Astrocyte (in vitro differentiated cells and primary cell): Measurements from ENCODE around the gene TMA7. TPM values are rescaled to one million over a fixed set of nuclear protein-coding genes. Genes with fewer than 3 reads are reported as not detected.

Source experiments
- DNase-seq: peaks from one replicate; pipeline ENCODE4 v3.0.0-alpha.2; 2010; ENCODE audit warnings: low read depth
- FAIRE-seq: peaks from 2 replicates; lab custom pipeline; 2011; peaks lifted over from hg19 to GRCh38; lab: Jason Lieb, UNC
- H2AFZ ChIP-seq: 2 replicates; pipeline ENCODE4 v1.6.0; 2012; ENCODE audit warnings: low read depth, low read length, inconsistent platforms
- H3K27ac ChIP-seq: 2 replicates; pipeline ENCODE4 v1.5.1; 2011; ENCODE audit warnings: low read depth, low read length, inconsistent platforms
- H3K27me3 ChIP-seq: 2 replicates; pipeline ENCODE4 v1.6.0; 2011; ENCODE audit warnings: low read length, inconsistent platforms; ENCODE audit not compliant: insufficient read depth
- H3K36me3 ChIP-seq: 2 replicates; pipeline ENCODE4 v1.5.1; 2011; ENCODE audit warnings: low read length, inconsistent platforms; ENCODE audit not compliant: insufficient read depth
- H3K4me1 ChIP-seq: 2 replicates; pipeline ENCODE4 v1.5.1; 2011; ENCODE audit warnings: low read length, inconsistent platforms; ENCODE audit not compliant: insufficient read depth
- H3K4me2 ChIP-seq: 2 replicates; pipeline ENCODE4 v1.6.0; 2012; ENCODE audit warnings: low read length, inconsistent platforms
- H3K4me3 ChIP-seq: 2 replicates; pipeline ENCODE4 v1.5.1; 2011; ENCODE audit warnings: low read depth, mild to moderate bottlenecking, low read length, inconsistent platforms; ENCODE audit not compliant: insufficient read depth
- H3K79me2 ChIP-seq: 2 replicates; pipeline ENCODE4 v1.6.0; 2012; ENCODE audit warnings: mild to moderate bottlenecking, low read length, inconsistent platforms; ENCODE audit not compliant: insufficient read depth
- H3K9ac ChIP-seq: 2 replicates; pipeline ENCODE4 v1.6.0; 2012; ENCODE audit warnings: mild to moderate bottlenecking, low read length, inconsistent platforms
- H3K9me3 ChIP-seq: 2 replicates; pipeline ENCODE4 v1.5.1; 2012; ENCODE audit warnings: low read depth, mild to moderate bottlenecking, low read length, inconsistent platforms; ENCODE audit not compliant: insufficient read depth
- H4K20me1 ChIP-seq: 2 replicates; pipeline ENCODE4 v1.6.0; 2012; ENCODE audit warnings: low read length, inconsistent platforms; ENCODE audit not compliant: insufficient read depth
- H3K27ac Mint-ChIP-seq: one replicate; pipeline ENCODE4 v1.8.0; 2021; ENCODE audit warnings: mild to moderate bottlenecking, mixed read lengths; ENCODE audit not compliant: unreplicated experiment
- H3K27me3 Mint-ChIP-seq: one replicate; pipeline ENCODE4 v1.8.0; 2021; ENCODE audit warnings: low read depth, mixed read lengths; ENCODE audit not compliant: unreplicated experiment
- H3K36me3 Mint-ChIP-seq: one replicate; pipeline ENCODE4 v1.8.0; 2021; ENCODE audit warnings: low read depth, mixed read lengths; ENCODE audit not compliant: unreplicated experiment
- H3K4me1 Mint-ChIP-seq: one replicate; pipeline ENCODE4 v1.8.0; 2021; ENCODE audit warnings: low read depth, mixed read lengths; ENCODE audit not compliant: unreplicated experiment
- H3K4me3 Mint-ChIP-seq: one replicate; pipeline ENCODE4 v1.8.0; 2021; ENCODE audit warnings: mild to moderate bottlenecking, moderate library complexity, mixed read lengths; ENCODE audit not compliant: unreplicated experiment
- H3K9me3 Mint-ChIP-seq: one replicate; pipeline ENCODE4 v1.8.0; 2021; ENCODE audit warnings: mild to moderate bottlenecking, mixed read lengths; ENCODE audit not compliant: unreplicated experiment
- CTCF ChIP-seq: IDR thresholded peaks from 2 replicates; pipeline ENCODE4 v1.5.1; 2011; ENCODE audit warnings: low read depth, mild to moderate bottlenecking, inconsistent platforms, low read length, moderate library complexity; ENCODE audit not compliant: insufficient read depth
- EZH2 ChIP-seq: IDR thresholded peaks from 2 replicates; pipeline ENCODE4 v1.6.1; 2012; ENCODE audit warnings: mild to moderate bottlenecking, low read length, inconsistent platforms; ENCODE audit not compliant: insufficient read depth
- total RNA-seq: library from RNA; stranded (reverse); gene quantifications from 2 replicates; pipeline ENCODE4 v1.2.1, GENCODE V29; 2021

Gene TMA7
- total RNA-seq, 1 donor from 2014 or later, result 272 TPM

- Histone ChIP-seq H3K4me3 (peak overlapping the region; percentile 84), H4K20me1 (peaks cover 22% of the 10 kb centered on the region), H3K27ac (no peak overlapping the region), H3K79me2 (peaks cover 52% of the 10 kb centered on the region), H2AFZ (no peak overlapping the region), H3K9me3 (no peaks in the 10 kb centered on the region), H3K4me2 (peak overlapping the region; percentile 97), H3K36me3 (peaks cover 22% of the 10 kb centered on the region), H3K4me1 (peaks cover 26% of the 10 kb centered on the region), H3K9ac (peak overlapping the region; percentile 90), H3K27me3 (no peaks in the 10 kb centered on the region)
- FAIRE-seq, result no peak
- peaks cover 8% of the 10 kb centered on the region for H3K36me3 Mint-ChIP-seq
- H3K4me1 Mint-ChIP-seq, result peaks cover 26% of the 10 kb centered on the region
- H3K27me3 Mint-ChIP-seq, result no peaks in the 10 kb centered on the region
- TF ChIP-seq CTCF (no peak), EZH2 (no peak)
- peak overlapping the region; percentile 5 for H3K27ac Mint-ChIP-seq
- H3K4me3 Mint-ChIP-seq, result peak overlapping the region; percentile 89
- H3K9me3 Mint-ChIP-seq, result no peaks in the 10 kb centered on the region
- DNase-seq, result no peak
These were observed 5.3 kb downstream of the TMA7 start for GRCh38 chr3:48445277-48445882.

DNA sequence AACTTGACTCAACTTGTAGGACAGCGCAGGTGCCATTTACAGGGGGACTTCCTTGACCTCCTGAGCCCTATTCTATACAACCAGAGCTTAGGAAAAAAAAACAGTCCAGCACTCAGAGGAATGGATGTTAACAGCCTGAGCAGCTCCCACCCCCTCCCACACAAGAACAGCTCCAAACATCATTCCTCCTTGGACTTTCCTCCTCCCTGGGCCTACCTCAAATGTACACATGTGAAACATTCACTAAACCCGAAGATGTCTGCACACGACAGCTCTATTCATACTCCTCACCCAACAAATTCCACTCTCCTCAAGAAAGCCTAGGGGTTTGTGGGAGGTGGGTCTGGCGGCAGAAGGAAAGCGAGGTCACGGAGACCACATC, 6.0 kb downstream of the TMA7 start:
- Histone ChIP-seq H3K9me3 (no peaks in the 10 kb centered on the region), H3K27me3 (no peaks in the 10 kb centered on the region), H4K20me1 (peaks cover 22% of the 10 kb centered on the region), H3K4me1 (peaks cover 26% of the 10 kb centered on the region), H3K9ac (peak overlapping the region; percentile 90), H3K4me2 (peak overlapping the region; percentile 97), H3K4me3 (peak overlapping the region; percentile 84), H2AFZ (peak overlapping the region; percentile 100), H3K27ac (peak overlapping the region; percentile 80), H3K36me3 (peaks cover 22% of the 10 kb centered on the region), H3K79me2 (peaks cover 47% of the 10 kb centered on the region)
- H3K4me3 Mint-ChIP-seq, result peak overlapping the region; percentile 89
- DNase-seq (no peak), FAIRE-seq (no peak)
- peaks cover 26% of the 10 kb centered on the region for H3K4me1 Mint-ChIP-seq
- H3K9me3 Mint-ChIP-seq, result no peaks in the 10 kb centered on the region
- H3K36me3 Mint-ChIP-seq, result peaks cover 8% of the 10 kb centered on the region
- H3K27me3 Mint-ChIP-seq, result no peaks in the 10 kb centered on the region
- H3K27ac Mint-ChIP-seq, result peak overlapping the region; percentile 5
- TF ChIP-seq CTCF (no peak), EZH2 (no peak)
